KG1 (cell line): Measurements from ENCODE around the gene KRTAP10-4.
"Not testable (repeated sequence)": the region's sequence is repeated elsewhere in the genome, so short reads cannot be mapped to it uniquely, and the experiment has no call there.

ENCODE experiments used
- DNase-seq: peaks from one replicate; lab custom pipeline; 2025; lab: John Stamatoyannopoulos, UW

KRTAP10-4 gene, protein sequence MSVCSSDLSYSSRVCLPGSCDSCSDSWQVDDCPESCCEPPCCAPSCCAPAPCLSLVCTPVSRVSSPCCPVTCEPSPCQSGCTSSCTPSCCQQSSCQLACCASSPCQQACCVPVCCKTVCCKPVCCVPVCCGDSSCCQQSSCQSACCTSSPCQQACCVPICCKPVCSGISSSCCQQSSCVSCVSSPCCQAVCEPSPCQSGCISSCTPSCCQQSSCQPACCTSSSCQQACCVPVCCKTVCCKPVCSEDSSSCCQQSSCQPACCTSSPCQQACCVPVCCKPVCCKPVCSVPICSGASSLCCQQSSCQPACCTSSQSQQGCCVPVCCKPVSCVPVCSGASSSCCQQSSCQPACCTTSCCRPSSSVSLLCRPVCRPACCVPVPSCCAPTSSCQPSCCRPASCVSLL

DNA sequence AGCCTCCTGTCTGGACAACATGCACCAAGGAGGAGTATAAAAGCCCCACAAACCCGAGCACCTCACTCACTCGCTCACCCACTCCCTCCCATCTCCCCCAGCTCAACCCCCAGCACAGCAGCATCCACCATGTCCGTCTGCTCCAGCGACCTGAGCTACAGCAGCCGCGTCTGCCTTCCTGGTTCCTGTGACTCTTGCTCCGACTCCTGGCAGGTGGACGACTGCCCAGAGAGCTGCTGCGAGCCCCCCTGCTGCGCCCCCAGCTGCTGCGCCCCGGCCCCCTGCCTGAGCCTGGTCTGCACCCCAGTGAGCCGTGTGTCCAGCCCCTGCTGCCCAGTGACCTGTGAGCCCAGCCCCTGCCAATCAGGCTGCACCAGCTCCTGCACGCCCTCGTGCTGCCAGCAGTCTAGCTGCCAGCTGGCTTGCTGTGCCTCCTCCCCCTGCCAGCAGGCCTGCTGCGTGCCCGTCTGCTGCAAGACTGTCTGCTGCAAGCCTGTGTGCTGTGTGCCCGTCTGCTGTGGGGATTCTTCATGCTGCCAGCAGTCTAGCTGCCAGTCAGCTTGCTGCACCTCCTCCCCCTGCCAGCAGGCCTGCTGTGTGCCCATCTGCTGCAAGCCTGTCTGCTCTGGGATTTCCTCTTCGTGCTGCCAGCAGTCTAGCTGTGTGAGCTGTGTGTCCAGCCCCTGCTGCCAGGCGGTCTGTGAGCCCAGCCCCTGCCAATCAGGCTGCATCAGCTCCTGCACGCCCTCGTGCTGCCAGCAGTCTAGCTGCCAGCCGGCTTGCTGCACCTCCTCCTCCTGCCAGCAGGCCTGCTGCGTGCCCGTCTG is at the start of gene KRTAP10-4:
KRTAP10-4 (plus strand) TSS at position 100 of the 827 bp plus-strand sequence; CDS start at position 130, 30 bp downstream.
- DNase-seq = not testable (repeated sequence)

DNA sequence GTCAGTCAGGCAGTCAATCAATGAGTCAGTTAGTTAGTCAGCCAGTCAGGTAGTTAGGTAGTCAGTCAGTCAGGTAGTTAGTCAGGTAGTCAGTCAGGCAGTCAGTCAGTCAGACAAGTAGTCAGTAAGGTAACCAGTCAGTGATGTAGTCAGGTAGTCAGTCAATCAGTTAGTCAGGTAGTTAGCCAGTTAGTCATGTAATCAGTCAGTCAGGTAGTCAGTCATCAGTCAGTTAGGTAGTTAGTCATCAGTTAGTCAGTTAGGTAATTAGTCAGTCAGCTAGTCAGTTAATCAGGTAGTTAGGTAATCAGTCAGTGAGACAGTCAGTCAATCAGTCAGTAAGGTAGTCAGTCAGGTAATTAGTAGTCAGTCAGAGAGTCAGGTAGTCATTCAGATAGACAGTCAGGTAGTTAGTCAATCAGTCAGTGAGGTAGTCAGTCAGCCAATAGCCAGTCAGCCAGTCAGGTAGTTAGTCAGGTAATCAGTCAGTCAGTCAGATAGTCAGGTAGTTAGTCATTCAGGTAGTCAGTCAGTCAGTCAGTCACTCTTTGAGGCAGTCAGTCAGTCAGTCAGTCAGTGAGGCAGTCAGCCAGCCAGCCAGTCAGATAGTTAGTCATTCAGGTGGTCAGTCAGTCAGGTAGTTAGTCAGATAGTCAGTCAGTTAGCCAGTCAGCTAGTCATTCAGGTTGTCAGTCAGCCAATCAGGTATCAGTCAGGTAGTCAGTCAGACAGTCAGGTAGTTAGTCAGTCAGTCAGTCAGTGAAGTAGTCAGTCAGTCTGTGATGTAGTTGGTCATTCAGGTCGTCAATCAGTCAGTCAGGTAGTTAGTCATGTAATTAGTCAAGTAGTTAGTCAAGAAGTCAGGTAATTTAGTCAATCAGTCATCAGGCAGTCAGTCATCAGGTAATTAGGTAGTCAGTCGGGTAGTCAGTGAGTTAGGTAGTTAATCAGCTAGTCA is 48.8 kb upstream of the KRTAP10-4 start:
- no peak for DNase-seq

DNA sequence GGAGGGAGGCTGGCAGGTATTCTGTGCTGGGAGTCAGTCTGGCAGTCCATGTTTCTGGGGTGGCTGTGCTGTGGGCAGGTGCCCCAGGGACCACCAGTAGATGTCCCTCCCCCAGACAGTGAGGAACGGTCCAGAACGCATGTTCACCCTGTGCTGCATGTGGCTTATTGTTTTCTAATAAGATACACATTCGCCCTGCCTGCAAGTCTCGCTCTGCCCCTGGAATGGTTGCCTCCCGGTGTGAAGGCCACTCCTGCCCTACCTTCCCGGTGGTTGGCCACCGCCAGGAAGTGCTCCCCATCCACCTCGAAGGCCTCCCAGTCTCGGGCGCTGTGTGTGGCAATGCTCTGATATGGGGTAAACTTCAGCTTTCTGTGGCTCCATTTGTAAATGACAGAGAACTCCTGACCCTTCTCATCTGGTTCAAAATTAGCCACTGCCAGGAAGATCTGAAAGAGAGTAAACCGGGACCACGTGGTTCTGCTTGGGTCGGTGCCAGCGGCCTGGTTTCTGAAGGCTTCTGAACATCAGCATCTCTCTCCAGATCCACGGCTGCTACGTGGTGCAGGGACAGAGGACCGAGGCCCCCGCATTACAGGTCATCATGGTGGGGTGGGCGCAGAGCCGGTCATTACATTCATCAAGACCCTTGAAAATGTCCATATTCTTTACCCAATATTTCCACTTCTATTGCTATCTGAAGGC is 48.0 kb upstream of the KRTAP10-4 start:
- no peak for DNase-seq

DNA sequence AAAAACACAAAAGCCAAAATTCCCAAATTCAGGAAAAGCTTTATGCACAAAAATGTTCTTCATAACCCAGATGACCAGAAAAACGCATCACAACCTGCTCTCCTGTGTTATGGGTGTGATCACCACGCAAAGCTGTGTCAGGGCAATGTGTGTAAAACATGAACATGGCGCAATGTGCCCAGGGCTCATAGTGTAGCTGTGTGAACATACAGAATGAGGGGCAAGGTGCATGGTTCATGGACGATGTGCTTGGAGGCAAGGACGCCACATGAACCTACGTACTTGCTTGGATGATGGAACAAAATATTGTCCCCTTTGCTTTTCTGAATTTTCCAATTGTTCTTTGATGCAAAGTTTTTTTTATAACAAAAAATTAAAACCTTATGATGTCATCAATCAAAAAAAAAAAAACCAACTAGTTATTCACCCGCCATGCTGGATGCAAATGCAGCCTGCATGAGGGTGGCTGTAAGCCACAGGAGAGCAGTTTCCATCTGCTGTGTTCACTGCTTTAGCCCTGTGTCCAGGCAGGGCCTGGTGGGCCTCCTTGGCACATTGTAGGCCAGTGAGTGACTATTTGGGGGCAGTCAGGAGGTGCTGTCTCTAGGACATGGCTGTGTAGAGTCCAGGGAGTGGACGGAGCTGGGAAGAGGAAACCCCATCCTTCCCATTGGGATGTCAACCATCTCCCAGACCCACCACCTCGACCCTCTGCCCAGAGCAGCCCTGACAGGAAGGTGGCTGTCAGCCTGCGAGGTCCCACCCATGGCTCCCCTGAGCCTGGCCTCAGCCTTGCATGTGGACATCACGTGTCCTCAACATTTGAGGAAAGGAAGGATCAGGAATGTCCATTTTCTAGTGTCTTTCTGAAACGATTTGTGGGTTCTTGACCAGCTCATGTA is 47.2 kb upstream of the KRTAP10-4 start:
- DNase-seq = no peak

DNA sequence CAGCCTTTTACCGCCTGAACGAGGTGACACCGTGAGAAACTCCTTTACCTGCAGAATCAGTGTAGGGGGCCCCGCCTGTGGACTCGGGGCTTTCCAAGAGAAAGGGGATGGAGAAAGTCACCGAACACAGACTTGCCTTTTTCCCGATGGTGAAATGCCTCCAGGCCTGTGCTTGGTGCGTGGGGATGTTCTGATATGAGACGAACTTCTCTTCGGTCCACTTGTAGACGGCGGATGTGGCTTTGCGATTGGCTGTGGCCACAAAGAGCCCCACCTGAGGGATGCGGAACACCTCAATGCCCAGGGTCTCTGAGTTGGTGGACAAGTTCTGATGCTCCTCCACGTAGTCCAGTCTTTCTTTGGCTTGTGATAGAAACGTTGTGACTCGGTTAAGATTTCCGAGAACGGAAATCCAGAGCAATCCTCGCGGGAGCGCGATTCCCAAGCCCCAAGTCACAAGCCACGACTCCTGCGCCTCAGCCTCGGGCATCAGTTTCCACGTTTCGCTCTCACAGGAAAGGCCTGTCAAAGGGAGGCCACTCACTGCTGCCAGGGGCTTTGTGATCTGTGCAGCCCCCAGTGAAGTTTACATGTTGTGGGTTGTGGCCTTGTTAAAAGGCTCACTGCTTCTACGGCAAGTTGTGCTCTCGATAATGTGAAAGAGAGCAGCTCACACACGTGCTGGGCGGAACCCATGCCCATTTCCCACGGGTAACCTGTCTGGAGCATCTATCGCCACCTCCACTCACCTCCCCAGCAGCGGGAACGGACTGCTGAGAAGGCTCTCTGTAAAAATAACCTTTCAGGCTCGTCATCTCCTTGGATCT is 46.2 kb upstream of the KRTAP10-4 start:
- DNase-seq = no peak

DNA sequence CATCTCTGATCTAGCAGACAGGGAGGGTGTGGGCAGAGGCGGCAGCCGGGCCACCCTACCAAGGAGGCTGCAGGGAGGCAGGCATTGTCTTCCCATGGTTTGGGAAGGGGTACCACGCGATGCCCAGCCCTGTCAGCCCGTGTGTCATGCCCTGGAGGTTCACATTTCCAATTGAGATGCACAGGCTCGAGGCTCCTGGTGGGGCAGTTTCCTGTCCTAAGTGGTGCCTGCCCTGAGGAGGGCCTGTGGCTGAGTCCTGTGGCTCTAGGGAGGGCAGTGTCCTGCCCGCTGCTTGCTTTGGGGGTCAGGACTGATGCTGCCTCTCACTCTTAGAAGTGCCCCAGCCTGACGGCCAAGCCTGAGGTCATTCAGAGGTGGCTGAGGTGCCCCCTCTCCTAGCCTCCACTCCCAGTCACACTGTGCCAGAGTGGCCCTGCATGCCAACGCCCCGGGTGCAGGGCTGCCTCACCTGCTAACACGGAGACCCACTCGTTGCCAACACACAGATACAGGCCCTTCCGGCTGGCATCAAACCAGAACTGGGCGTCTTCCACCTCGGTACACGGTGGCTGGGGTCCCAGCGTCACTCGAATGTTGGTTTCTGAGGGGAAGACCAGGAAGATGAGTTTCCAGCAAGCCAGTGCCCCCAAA is 45.4 kb upstream of the KRTAP10-4 start:
- no peak for DNase-seq

DNA sequence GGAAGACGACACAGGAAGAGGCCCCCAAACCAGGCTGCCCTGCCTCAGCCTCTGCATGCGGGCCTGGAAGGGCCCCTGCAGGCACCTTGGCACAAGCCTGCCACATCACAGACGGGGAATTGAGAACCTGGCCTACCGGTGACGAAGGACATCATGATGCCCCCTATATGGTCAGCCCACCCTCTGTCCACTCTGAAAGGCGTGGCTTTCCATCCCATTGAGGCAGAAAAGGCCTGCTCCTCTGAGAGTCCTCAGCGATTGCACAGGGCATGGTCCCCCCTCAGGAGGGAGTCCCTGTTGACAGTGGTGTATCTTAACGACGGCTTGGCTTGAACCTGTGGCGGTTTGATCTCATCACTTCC is 44.9 kb upstream of the KRTAP10-4 start:
- DNase-seq = no peak

DNA sequence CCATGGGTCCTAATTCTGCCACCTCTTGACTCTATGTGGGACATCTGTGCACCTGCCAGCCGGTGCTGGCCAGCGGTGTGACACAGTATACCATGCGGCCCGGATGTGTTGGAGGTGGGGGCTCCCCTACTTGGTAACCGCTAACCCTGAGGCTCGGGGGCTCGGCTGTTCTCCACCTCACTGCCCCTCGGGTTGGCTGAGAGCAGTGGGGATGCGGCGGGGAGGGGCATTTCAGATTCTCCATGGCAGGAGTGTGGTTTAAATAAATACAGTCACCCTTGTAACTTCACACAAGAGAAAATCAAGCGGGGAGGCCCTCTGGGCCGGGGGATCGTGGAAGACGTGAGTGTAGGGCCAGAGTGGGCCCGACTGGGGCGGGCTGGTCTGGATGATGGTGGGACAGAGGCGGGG is 44.5 kb upstream of the KRTAP10-4 start:
- no peak for DNase-seq

DNA sequence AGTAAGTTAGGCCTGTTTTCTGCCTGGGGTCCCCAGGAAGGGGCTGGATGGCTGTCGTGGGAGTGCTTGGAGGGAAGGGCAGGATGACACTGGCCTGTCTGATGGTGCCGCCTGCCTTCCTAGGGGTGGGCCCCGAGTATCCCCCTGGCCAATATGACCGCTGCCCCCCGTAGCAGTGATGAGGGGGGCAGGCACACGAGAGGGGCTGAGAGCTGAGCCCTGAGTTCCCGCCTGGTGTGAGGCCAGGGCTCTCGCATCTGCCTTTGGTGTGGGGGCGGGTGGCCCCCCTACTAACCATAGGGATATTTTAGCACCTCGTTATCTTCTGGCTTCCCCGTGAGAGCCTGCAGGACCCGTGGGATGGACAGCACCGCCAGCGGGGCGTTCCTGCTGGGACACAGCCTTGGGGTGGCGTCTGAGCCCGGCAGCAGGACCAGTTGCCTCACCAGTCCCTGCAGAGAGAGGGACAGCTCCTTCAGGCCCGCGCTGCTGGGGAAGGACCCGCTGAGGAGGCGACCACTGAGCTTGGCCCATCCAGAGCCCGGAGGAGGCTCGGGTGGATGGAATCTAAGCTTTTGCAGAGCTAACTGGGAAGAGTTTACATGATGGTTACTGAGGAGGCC is 43.9 kb upstream of the KRTAP10-4 start:
- DNase-seq = no peak

DNA sequence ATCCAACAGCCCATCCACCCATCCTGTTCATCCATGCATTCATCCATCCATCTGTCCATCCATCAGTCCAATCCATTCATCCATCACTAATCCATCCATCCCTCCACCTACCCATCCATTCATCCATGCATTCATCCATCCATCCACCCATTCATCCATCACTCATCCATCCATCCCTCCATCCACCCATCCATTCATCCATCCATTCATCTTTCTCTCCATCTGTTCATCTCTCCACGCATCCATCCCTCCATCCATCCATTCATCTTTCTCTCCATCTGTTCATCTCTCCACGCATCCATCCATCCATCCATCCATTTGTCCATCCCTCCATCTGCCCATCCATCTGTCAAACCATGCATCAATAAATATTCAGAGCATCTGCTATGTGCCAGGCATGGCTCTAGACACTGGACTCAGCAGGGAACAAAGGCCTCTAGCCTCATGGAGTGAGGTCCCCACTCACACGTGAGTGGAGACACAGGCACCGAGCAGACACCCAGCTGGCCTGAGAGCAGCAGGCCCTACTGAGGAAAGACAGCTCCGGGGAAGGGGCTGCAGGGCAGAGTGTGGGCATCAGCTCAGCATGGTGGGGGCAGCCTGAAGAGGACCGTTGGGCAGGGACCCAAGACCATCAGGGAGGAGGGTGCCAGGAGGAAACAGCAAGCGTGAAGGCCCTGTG is 43.2 kb upstream of the KRTAP10-4 start:
- no peak for DNase-seq

DNA sequence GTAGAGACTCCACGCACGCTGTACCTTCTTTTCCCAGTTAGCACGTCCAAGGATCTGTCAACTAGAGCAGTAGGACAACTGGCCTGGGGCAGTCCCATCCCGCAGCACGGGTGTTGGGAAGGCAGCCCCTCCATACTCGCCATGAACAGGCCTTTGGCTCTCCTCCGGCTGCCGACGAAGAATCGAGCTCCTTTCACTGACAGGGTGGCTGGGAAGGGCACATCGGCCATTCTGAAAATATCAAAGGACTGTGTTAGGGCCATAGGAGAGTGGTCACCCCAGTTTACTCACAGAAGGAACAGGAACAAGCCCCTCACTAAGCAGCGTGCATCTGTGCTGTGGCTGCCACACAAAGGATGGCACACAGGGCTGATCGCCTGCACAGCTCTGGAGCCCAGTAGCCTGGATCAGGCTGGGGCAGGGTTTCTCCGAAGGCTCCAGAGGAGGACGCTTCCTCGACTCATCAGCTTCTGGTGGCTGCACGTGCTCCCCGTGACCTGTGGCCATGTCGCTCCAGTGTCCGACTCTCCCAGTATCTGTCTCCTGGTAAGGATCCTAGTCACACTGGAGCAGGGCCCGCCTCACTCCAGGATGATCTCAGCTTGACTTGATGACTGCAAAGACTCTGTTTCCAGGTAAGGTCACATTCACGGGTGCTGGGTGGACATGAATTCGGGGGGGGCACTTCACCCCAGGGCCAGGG is 42.5 kb upstream of the KRTAP10-4 start:
- DNase-seq = no peak

DNA sequence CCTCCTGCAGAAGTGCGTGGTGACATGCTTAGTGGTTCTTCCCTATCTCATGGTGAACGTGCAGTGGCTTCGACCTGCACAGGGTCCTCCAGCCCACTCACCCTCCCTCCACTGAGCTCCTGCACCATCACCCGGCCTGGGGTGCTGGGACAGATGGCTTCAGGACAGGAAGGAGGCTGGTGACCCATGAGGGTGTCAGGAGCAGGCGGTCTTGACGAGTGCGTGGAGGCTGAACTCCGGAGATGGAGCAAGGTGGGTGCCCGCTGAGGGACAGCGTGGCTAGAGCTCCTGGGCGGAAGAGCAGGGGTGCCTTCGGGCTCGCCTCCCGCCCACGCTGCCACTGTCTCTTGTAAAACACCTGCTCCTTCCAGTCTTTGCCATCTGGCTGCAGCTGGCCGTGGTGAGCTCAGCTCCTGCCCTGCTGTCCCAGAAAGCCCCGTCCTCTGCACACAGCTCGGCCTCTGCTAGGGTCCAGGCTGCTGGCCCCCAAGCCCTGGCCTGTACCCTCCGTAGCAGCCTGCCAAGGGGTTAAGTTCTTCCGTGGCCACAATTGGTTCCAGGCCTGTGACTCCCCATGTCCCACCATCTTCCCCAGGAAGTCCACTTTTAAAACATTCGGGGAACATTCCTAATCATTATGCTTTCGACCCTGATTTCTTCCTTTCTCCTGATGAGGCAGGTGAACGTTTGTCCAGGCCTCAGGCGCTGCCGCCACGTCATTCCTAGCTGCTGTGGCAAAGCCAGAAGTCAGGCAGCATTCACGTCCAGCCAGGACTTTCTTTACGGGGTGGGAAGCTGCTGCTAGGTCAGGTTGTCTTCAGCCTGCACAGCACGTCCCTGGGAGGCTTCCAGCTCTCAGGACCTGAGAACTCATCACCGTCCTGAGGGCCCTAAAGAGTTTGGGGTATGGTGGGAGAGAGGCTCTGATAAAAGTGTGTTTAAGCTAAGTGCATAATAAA is 41.6 kb upstream of the KRTAP10-4 start:
- no peak for DNase-seq

DNA sequence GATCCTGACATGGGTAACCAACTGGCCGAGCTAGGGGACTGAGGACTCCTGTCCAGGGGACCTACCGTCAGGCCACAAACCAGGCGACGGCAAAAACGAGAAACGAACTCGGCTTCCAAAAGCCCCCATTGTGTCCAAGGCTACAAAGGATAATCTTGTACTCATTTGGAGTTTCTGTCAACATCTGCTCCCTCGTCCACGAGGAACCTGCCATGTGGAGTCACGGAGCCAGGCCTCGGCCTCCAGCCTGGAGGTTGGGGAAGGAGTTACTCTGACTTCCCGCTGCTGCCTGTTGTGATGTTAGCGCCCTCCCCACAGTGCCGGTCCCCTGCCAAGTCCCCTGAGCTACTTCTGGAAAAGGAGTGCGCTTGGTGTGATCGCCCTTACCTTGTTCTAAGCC is 40.8 kb upstream of the KRTAP10-4 start:
- no peak for DNase-seq

DNA sequence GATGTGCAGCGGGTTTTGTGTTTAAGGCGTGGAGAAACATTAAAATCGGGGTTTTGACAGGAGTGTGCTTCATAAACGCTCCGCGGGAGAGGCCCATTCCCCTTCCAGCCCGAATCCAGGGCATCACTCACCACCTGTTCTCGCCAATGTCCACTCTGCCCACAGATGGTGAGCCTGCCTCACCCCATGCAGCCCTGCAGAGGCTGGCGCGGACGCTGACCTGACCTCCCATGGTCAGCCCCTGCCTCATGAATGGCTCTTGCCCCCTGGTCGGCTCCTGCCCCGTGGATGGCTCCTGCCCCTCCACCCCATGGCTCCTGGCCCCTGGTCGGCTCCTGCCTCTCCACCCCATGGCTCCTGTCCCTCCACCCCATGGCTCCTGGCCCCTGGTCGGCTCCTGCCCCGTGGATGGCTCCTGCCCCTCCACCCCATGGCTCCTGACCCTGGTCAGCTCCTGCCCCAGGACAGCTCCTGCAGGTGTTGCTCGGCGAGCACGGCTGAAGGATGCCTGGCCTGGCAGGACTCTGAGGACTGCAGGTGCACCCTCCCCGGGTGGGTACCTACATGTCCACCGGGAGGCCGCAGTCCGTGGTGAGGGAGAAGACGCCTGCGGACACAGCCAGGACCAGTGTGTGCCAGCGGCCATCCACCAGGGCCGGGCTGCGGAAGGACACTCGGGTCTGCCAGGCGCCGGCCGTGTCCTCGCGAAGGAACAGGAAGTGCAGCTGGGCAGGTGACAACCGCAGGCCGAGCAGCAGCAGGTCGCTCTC is 40.2 kb upstream of the KRTAP10-4 start:
- no peak for DNase-seq

DNA sequence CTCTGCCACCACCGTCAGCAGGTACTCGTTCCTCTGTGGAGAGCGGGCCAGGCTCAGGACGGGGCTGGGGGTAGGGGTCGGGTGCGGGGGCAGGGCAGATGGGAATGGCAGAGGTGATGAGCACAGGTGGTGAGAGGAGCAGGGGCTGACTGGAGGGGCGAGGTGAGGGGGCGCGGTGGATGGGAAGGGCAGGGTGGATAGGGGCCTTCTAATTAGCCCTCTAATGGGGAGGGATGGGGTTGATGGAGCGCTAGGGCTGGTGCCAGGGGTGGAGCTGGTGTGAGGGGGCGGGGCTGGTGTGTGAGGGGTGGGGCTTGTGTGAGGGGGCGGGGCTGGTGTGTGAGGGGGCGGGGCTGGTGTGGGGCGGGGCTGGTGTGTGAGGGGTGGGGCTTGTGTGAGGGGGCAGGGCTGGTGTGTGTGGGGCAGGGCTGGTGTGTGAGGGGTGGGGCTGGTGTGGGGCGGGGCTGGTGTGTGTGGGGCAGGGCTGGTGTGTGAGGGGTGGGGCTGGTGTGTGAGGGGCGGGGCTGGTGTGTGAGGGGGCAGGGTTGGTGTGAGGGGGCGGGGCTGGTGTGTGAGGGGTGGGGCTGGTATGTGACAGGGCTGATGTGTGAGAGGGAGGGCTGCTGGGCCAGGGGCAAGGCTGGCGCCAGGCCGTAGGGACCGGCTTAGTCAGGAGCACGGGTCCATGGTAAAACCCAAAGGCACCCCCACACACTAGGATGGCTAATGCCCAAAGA is 39.5 kb upstream of the KRTAP10-4 start:
- no peak for DNase-seq
